HG03135 (cell line): ENCODE data around the gene TBC1D10A.
A peak's percentile ranks its signal among the peaks of the same experiment; 100 is the strongest.

ENCODE experiments used
- ATAC-seq: cut with Tn5 transposase; IDR thresholded peaks from one replicate; pipeline ENCODE4 v1.9.1; 2021; ENCODE audit warnings: mild to moderate bottlenecking, moderate library complexity; ENCODE audit not compliant: unreplicated experiment

TBC1D10A gene, protein sequence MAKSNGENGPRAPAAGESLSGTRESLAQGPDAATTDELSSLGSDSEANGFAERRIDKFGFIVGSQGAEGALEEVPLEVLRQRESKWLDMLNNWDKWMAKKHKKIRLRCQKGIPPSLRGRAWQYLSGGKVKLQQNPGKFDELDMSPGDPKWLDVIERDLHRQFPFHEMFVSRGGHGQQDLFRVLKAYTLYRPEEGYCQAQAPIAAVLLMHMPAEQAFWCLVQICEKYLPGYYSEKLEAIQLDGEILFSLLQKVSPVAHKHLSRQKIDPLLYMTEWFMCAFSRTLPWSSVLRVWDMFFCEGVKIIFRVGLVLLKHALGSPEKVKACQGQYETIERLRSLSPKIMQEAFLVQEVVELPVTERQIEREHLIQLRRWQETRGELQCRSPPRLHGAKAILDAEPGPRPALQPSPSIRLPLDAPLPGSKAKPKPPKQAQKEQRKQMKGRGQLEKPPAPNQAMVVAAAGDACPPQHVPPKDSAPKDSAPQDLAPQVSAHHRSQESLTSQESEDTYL

DNA sequence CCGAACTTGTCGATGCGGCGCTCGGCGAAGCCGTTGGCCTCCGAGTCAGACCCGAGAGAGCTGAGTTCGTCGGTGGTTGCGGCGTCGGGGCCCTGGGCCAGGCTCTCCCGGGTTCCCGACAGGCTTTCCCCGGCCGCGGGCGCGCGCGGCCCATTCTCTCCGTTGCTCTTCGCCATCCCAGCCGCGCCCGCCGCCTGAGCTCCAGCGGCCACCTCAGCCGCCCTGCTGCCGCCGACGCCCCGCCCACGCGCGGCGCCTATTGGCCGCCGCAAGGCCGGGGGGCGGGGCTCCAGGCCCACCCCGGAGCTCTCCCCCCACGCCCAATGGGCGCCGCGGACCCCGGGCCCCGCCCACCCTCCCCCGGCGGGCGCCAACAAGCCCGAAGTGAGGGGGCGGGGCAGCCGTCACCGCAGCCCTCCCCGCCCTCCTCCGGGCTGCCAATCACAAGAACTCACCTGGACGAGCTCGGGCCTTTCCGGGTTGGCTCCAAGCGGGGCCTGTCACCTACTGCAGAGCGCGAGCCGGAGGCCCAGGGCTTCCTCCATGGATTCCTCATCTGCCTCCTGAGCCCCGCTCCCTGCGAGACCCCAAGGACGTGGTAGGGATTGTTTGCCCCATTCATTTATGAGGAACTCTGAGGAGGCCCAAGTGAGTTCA, at the start of gene TBC1D10A:
Gene TBC1D10A (minus strand): TSS at position 236 of the 657 bp plus-strand sequence. CDS start 60 bp downstream, at position 176.
- peak; percentile 83 for ATAC-seq

DNA sequence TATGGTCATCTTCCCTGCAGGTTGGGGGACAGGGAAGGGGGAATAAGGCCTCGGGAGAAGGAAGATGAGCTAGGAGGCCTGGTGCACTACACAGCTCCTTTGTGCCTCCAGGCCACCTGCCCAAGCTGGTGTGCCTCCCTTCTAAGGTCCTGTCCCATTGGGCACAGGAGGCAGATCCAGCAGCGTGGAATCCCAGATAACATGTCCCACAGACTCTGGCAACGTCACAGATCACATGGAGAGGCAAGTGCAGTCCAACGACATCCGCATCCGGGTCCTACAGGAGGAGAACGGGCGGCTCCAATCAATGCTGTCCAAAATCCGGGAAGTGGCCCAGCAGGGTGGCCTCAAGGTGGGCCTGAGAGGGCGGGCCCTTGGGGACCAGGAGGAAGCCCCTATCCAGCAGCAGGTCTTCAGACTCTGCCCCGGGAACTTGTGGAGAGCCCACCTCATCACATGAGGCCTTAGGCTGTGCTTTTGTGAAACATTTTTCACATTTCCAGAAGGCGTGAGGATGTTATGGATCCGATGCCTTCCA, 48.6 kb upstream of the TBC1D10A start:
- no peak for ATAC-seq

DNA sequence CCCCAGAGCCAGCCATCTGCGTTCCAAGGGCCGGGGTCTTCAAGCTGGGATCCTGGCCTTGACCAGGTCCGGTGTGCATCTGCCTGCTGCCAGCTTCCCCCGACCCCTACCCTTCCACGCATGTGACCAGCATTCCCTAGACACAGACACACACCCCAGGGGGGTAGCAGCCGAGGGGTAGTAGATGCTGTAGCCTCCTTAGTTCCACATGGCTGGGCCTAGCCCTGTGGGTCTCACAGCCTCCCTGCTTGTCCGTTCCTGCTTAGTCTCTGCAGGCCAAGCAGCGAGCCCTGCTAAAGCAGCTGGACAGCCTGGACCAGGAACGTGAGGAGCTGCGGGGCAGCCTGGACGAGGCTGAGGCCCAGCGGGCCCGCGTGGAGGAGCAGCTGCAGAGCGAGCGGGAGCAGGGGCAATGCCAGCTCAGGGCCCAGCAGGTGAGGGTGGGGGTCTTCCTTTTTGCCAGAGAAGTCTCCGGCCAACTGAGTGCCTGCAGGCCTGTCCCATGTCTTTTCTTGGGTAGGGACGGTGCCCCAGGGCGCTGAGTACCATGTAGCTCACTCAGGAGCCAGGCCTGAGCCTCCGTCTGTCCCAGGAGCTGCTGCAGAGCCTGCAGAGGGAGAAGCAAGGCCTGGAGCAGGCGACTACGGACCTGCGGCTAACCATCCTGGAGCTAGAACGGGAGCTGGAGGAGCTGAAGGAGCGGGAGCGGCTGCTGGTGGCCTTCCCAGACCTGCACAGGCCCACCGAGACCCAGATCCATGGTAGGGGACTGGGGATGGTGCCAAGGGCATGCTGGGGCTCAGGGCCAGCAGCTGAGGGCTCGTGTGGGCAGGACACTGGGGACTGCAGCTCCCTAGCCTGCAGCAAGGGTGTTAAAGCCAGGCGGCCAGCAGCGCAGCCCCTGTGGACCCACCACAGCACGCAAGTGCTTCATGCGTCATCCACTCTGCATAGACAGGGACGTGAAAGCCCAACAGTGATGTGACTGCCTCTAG, 46.9 kb upstream of the TBC1D10A start:
- ATAC-seq, result no peak

DNA sequence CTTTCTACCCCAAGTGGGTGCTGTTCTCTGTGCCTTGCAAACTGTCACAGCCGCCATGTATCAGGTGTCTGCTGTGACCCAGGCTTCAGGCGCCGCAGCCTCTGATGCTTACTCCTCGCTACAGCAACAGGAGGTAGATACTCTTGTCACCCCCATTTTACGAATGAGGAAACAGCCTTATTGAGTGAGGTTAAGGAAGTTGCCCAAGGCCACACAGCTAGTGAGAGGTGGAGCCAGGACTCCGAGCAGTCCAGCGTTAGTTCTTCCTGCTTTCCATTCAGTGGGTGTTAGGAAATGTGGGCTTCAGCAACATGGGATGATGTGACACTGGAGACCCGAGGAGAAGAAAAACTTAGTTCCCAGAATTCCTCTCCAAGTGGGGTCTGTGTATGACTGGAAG, 46.2 kb upstream of the TBC1D10A start:
- no peak for ATAC-seq

DNA sequence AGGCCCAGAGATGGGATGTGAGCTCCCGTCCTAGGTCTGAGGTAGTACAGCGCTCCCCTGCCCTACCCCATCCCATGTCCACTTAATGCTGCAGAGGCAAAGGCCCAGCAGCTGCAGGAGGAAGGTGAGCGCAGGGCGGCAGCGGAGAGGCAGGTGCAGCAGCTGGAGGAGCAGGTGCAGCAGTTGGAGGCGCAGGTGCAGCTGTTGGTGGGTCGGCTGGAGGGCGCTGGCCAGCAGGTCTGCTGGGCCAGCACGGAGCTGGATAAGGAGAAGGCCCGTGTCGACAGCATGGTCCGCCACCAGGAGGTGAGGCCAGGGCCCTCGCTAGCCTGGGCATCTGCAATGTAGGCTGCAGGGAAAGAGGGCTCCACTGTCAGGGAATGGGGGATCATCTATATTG, 45.2 kb upstream of the TBC1D10A start:
- ATAC-seq, result no peak

DNA sequence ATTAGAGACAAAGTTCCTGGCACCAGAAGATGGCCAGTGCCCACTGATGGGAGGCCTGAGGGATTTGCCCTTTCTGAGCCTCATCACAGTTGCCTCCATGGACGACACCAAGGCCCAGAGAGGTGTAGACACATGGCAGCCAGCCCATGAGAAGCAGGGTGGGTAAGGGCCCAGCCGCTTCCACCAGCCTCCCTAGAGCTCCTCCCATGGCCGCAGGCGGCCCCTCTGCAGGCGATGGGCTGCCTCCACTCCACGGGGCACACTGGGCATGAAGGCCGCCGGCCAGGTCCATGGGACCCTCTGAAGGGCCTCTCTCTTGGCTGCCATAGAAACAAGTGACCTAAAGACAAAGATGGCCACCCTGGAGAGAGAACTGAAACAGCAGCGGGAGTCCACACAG, 44.6 kb upstream of the TBC1D10A start:
- ATAC-seq, result no peak

DNA sequence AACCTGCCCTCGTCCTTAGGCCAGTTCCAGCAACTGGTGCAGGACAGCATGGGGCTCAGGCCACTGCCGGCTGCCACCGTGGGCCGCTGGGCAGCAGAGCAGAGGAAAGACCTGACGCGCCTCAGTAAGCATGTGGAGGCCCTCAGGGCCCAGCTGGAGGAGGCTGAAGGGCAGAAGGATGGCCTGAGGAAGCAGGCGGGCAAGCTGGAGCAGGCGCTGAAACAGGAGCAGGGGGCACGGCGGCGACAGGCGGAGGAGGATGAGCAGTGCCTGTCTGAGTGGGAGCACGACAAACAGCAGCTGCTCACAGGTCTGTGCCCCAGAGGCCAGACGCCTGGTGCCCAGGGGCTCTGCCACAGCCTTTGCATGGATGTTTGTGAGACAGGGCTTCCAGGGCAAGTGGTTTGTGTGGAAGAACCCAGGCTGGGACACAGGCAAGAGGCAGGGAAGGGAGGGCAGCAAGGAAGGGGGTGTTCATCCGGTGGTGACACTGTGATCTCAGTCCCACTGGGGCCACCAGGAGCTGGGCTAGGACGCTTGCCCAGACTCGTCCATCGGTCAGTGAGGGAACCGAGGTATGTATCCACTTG, 44.0 kb upstream of the TBC1D10A start:
- no peak for ATAC-seq

DNA sequence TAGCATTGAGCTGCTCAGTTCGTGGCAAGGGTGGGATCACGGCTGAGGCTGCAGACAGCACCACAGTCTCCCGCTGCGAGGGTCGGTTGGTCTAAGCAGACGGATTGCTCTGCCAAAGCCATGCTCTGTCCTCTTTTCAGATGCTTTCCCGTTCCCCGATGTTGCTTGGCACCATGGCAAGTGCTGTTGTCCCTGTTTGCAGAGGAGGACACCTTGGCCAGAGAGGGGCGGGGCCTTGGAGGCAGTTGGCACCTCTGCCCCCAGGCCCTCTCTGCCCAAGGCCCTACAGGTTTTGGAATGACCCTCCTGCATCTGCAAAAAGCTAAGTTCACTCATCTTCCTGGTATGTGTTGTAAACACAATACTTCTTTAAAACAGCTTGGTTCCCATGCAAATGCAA, 41.7 kb upstream of the TBC1D10A start:
- no peak for ATAC-seq

DNA sequence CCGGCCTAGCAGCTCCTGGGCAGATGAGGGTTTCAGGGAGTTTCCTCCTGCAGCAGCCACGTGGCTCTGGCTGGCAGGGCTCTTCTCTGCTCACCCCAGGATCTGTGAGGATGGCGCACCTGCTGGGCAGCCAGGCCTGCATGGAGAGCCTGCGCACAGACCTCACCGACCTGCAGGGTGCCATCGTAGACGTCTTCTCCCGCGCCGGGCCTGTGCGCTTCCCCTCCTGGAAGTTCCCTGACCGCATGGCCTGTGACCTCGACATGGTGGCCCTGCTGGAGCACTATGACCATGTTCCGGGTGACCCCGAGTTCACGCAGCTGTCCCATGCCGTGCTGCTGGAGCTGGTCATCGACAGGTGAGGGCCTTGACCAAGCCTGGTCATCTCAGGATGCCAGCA, 39.1 kb upstream of the TBC1D10A start:
- no peak for ATAC-seq

DNA sequence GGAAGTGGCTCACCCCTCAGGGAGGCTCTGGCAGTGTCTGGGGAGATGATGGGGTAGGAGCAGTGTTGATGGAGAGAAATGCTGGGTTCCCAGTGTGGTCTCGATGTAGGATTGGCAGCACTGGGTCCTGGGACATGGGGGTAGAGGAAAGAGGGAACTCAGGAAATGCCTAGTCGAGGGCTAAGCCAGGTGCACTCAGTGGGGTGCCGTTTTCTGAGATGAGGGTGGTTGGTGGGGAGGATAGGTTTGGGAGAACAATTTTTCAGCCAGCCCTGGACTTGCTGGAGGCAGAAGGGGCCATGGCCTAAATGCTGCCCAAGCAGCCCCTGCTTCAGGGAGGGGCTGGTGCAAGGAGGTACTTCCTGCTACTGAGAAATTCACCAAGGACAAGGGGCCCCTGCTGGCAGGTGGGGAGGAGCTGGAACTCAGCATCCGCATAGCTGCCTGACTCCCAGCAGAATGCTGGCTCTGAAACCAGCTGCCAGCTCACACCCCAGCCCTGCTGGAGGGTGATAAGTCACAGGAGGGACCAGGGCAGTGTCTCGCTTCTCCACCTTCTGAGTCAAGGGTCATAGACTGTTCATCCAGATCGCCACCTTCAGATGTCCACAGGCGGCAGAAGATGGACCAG, 36.0 kb upstream of the TBC1D10A start:
- no peak for ATAC-seq

DNA sequence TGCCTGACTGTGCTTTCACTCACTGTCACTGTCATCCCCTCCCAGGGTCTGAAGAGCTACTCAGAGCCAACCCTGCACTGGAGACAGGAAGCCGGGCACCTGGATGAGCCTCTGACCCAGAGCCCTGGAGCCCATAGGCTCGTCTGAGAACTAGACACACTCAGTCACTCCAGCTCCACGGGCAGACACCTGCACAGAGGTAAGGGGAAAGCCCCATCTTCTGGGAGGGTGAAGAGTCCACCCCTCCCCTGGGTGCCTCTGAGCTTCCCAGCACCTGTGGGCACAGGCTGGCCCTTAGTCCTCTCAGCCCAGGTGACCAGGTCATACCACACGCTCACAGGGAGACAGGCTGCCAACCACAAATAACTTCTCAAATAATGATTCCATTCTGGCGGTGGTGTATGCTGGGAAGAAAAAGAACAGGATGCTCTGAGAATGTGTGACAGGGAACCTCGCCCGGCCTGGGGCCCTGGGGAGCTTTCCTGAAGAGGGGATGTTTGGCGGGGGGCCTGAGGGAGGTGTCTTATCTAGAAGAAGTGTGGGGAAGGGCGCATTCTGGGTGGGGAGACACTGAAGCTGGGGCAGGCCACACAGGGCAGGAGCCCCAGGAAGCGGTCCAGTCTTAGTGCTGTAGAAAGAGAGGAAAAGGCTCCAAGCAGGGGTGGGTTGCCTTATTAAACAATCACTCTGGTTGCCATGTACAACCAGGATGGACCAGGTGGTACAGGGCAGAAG, 35.3 kb upstream of the TBC1D10A start:
- no peak for ATAC-seq

DNA sequence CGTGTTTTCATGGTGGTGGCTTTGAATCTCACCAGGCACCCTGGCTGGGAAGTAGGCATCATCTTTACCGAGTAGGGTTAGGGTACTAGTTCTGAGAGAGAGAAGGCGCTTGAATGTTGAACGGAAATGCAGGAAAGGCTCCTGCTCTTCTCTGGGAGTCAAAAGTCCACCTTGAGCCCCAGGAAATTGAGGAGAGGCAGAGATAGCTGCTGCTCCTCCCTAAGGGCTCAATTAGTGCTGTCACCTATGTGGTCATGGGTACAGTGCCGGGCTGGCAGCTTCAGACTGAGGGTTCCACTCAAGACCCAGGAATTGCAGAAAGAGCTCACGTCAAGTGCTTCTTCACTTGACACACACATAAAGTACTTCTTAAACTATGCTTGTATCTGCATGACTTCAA, 31.8 kb upstream of the TBC1D10A start:
- ATAC-seq, result no peak

DNA sequence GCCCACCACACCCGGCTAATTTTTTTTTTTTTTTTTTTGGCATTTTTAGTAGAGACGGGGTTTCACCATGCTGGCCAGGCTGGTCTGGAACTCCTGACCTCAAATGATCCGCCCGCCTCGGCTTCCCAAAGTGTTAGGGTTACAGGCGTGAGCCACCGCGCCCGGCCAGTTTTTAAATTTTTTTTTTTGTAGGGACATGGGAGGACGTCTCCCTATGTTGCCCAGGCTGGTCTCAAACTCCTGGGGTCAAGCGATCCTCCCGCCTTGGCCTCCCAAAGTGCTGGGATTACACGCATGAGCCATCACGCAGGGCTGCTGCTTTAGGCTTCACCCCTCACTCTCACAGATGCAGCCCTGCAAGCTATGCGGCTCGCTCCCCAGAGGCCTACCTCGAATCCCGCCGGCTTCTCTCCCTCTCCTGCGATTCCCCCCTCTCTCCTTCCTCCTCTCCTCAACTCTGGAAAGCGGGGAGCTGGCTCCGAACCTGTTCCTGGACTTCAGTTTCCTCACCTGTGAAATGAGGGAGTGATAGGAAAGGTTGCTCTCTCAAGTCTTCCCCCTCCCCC, 31.0 kb upstream of the TBC1D10A start:
- ATAC-seq, result no peak

DNA sequence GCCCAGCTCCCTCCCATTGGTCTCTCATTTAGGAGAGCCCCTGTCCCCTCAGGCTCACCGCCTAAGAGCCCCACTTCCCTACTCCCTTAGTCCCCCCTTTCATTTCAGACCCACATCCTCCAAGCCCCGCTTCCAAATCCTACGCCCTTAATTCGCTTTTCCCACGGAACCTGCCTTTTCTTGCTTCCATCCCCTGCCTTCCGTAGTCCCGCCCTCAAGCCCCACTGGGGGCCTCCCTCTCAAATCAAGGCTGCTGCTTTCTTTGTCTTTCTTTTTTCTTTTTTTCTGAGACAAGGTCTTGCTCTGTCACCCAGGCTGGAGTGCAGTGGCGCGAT, 30.5 kb upstream of the TBC1D10A start:
- ATAC-seq, result no peak

DNA sequence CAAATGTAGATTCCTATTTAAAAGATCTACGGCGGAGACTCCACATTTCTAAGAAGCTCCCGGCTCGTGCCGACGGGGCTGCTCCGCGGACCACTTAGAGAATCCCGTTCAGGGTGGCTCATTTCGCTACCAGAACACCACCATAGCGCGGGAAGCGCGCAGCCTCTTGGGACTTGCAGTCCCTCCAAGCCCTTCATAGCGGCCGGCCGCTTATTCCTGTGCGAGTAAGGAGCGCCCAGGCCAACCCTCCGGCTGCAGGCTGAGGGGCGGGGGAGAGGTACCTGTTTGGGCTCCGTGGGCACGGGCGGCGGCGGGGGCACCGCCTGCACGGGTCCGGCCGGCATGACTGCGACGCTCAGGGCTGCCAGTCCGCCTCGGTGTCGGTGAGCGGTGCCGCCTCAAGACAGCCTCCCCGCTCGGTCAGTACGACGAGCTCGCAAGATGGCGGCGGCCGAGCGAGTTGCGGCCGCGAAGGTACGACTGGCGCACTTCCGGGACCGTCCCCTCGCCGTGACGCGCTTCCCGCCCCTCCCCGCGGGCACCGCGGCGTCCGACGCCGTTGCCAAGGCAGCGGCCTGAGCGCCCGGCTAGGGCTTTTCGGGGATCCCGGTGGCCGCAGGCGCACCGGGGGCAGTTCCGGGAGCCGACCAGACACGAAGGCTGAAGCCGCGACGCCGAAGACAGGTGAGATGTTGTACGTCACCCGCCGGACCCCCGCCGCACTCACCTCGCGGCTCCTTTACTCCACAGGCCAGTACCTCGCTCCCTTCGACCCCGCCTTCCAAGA, 29.9 kb upstream of the TBC1D10A start, which contains the start of the genes CCDC157 and SF3A1:
Gene CCDC157 (plus strand): TSS at position 559 of the 787 bp plus-strand sequence. CDS start 8,994 bp downstream, outside the sequence.
Gene SF3A1 (minus strand): TSS at position 446 of the 787 bp plus-strand sequence. CDS start 102 bp downstream, at position 344.
- ATAC-seq, result peak; percentile 89

DNA sequence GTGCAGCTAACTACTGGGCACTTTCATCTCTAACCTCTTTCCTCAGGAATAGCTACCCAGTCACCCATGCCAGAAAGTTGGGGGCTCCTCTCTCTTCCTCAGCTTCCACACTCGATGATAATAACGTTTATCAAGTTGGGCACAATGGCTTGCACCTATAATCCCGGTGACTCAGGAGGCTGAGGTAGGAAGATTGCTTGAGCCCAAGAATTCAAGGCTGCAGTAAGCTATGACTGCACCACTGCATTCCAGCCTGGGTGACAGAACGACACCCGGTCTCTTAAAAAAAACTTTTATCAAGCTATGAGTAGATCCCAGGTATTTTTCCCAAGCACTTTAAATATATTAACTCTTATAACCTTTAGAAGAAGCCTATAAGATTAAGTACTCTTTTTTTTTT, 27.9 kb upstream of the TBC1D10A start:
- ATAC-seq, result no peak

DNA sequence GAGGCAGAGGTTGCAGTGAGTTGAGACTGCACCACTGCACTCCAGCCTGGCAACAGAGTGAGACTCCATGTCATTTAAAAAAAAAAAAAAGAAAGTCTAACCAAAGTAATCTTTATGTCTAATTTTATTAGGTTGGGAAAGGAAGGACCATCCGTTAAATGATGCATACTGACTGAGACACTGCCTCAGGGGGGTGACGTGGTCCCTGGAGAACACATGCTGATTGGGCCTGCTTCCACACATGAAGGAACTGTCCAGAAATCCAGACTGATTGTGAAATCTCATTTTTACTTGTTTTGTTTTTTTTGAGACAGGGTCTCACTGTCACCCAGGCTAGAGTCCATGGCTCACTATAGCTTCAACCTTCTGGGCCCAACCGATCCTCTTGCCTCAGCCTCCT, 24.5 kb upstream of the TBC1D10A start:
- ATAC-seq, result no peak

DNA sequence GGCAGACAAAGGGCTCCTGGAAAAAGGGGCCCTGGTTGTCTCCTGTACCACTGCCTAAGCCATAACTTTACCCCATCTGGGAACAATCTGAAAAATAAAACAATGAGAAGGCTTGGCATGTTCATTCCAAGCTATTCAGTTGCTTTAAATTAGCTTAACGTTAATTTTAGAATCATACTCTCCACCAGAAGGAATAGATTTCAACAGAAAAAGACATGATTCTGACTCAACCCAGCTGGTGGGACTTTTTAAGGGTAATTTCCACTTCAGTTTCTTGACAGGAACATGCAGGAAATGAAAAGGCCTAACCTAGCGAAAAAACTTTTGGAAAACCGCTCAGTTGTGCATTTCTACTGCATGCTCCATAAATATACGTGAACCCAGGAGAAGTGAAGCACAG, 22.1 kb upstream of the TBC1D10A start:
- no peak for ATAC-seq
